Non-pigmented ciliary epithelial cell (primary cell): Measurements from ENCODE around the gene RFT1.
A peak's percentile ranks its signal among the peaks of the same experiment; 100 is the strongest.

ENCODE experiments used
- DNase-seq: peaks from one replicate; pipeline ENCODE4 v3.0.0-alpha.2; 2010; ENCODE audit warnings: low read depth

RFT1 gene

DNA sequence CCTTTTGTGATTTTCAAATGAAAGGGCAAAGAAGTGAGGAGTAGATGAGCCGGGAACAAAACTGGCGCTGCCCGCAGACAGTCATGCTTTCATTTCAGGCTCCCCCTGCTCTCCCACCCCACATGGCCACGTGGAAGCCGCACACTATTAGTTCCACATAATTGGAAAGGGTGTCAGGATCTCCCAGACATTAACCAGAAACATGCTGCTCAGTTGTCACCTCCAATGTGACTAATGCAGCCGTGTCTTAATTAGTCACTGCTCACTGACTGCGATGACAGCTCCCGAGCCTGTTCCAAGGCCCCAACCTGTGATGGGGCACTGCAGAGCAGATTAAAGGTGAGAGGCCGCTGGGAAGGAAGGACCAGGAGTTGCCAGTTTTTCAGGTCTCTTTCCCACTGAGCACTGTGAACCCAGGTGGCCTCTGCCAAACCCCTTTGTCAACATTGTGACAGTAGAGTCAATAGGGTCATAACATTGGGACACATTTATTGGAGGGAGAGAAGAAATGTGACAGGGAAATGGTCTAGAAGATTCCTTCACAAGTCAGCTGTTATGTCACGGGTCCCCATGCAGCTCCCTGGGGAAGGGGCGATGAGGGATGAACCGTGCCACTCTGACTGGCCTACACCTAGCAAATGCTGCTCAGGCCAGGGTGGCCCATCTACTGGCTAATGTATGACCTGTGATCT lies 45.8 kb downstream of the RFT1 start:
- DNase-seq = no peak

DNA sequence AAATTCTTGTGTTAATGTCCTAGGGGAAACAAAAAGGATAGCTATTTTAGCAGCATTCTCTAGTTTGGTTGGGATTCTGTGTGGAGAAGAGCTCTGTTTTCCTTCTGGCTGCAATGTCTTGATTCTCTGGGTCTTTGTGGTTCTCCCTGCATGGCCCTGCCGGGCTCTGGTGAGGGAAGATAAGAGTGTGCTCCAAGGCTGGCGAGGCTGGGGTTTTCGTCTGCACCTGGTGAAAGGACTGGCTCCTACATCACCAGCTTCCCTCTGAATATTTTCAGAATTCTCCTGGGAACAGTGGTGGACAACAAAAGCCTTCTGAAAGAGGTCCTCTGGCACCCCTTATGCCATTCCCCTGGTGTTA lies 46.3 kb downstream of the RFT1 start:
- no peak for DNase-seq

- no peak for DNase-seq
Observed at GRCh38 chr3:53083521-53083920, 46.7 kb downstream of the RFT1 start.

GRCh38 chr3:53082736-53083135 lies 47.5 kb downstream of the RFT1 start:
- DNase-seq = no peak

DNA sequence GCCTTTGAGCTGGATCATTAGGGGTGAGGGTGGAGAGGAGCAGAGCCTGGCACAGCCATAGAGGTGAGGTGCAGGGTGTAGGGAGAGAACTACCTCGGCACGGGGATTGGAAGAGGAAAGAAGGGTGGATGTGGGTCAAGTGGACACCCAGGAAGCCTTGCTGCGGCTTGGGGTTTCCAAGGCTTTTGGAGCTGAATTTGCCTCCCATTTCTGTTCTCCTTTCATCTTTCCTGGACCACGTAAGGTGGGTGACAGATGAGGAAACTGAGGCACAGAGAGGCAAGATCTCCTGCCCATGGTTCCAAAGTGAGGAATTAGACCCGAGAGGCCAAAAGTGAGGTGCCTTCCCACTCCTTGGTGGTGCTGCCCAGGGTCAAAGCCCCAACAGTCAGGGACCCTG lies 48.9 kb downstream of the RFT1 start:
- no peak for DNase-seq

GRCh38 chr3:53080612-53081205 lies 49.5 kb downstream of the RFT1 start:
- no peak for DNase-seq

DNA sequence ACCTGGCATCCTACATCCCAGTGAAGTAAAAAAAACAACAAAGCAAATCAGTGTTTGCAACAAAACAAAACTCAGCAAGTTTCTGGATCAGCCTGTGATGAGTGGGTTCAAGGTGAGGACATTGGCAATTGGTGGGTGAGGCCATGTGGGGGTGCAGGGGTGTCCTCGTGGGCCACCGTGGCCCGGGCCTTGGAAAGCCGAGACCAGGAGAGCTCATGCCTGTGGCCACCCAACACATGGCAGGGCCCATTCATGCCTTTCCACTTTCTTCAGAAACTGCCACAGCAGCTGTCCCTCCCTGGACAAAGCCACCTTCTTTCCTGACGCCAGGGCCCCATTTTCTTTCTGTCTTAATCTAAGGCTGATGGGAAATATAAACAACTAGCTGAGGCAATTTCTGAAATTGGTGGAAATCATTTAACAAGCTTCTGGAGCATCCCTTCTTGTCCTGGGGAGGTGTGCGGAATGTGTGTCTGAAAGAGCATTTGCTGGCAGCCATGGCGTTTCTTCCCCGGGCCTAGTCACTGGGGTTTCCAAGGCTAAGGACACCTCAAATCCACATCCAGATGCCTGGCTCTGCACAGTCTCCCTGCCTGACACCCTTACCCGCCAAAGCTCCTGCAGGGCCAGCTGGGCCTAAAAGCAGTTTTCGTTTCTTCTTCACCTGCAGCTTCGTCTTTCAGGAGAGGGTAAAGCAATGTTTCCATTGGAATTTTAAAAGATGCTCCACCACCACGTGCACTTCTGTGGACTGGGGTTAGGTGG lies 50.3 kb downstream of the RFT1 start:
- DNase-seq = no peak

GRCh38 chr3:53079147-53079546 lies 51.1 kb downstream of the RFT1 start:
- no peak for DNase-seq

- no peak for DNase-seq
Observed at GRCh38 chr3:53078656-53079055, 51.6 kb downstream of the RFT1 start.

GRCh38 chr3:53077476-53078220 lies 52.6 kb downstream of the RFT1 start:
- no peak for DNase-seq

DNA sequence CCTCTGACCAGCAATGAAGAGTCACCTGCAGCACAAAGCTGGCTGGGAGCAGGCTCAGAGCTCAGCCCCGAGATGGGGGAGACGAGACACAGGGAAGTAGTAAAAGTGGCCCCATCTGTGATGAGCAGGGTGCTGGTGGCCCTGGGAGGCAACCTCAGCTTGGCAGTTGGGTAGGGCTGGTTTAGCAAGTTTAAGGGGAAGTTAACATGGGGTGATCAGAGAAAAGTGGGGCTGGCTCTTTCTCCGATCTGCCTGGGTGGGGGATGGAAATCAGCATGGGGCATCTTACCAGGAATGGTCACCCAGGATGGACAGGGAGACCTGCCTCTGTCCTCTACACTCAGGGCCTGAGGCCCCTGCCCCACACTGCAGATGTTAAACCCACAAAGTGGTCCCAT lies 54.5 kb downstream of the RFT1 start:
- DNase-seq = no peak

DNA sequence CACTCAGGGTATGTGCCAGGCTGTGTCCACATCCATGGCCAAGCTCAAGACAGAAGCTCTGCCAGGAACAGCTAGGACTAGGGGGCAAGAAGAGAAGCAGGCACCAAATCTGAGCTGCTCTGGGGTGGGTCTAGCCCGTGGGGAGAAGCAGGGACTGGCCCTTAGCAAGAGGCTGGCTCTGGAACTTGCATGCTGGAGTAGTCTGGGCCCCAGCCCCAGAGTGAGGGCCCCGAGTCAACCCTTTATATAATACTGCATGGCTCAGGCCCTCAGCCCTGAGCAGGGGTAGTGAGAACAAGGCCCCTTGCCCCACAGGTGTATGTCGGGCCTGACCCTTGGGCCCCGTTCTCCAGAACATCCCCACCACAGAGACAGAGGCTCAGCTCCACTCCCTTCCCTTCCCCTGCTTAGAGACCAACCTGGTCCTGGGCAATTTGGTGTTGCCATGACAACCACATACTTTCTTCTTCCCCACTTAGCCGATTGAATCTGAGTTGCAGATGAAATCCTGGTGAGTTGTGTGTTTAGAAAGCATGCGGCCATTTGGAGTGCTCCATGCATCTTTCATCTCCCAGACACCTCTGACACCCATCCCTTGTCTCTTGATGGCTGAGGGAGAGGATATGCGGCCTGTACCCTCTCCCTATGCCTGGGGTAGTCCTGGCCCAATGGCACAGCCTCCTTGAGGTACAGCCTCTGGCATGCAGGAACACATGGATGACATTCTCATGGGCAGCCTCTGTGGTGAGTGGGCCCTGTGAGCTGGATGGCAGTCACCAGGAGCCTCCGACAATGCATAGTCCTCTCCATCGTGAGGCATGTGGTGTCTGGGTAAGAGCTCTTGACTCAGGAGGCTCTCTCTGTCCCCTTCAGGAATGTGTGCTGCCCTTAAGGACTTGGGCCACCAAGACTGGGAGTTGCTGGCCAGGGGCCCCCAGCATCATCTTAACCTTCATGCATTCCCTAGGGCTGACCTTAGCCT lies 55.2 kb downstream of the RFT1 start:
- no peak for DNase-seq

GRCh38 chr3:53074366-53074696 lies 55.9 kb downstream of the RFT1 start:
- no peak for DNase-seq

GRCh38 chr3:53073553-53074365 lies 56.5 kb downstream of the RFT1 start:
- no peak for DNase-seq

GRCh38 chr3:53072653-53073552 lies 57.3 kb downstream of the RFT1 start:
- DNase-seq = peak; percentile 30

DNA sequence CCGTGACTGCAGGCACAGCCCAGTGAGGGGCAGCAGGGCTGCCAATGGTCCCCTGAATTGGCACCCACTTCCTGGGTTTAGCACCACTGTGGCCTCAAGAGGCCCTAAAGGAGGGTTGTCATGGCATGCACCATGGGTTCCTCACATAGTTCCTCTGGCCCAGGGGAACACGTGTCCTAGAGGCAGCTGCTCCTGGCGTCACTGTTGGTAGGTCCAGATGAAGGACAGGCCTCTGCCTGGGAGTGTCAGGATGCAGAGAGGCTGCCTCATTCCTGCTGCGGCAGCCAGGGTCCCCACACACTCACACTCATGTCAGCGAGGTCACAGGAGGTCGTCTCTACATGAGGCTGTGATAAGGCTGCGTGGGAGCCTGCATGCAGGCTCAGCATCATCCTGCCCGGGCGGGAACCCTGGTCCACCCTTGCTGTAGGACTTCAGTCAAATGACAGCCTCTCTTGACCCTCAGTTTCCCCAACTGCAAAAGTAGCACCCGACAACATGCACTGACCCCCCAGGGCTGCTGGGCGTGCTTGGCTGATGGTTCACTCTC lies 58.3 kb downstream of the RFT1 start:
- DNase-seq = no peak

DNA sequence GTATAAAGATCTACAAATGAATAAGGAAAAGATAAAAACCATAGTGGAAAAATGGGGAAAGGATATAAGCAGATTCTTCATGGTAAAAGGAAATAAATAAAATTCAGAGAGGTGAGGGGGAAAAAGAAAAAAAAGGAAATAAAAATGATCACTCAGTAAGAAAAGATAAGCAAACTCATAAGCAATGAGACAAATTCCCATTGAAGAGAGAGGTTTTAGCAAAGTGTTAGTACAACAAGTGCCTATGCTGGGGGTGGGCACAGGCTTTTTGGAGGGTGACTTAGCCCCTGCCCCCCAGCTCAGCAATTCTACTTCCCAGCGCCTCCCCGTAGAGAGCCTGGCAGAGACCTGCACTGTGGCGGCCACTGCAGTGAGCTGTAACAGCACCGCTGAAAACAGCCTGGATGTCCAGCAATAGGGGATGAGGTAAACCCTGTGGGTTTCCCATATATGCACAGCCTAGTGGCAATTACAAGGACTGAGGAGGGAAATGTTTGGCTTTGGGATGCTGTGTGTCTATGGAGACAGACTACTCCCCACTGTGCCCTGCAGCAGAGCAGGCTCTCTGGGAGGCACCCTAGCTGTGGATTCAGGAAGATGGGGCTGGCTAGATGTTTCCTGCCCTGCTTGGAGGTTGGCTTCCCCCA lies 60.7 kb downstream of the RFT1 start:
- no peak for DNase-seq

DNA sequence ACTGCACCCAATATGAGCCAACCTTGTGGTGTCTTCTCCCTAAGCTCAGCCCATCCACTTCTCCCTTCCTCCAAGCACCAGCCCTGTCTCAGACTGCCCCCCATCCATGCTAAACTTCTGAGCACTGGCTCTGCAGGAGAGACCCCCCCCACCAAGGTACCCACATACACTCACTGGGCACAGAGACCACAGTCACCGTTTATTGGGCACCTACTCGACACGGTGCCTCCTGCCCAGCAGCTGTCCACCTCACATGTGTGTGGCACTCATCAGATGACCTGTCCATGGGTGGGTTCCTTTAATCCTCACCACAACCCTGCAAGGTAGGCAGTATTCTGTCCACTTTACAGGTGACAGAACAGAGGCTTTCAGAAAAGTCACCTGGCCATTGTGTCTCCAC lies 62.1 kb downstream of the RFT1 start:
- DNase-seq = no peak

- no peak for DNase-seq
Observed at GRCh38 chr3:53067567-53067966, 62.7 kb downstream of the RFT1 start.
